Activated CD8-positive, alpha-beta memory T cell treated with anti-CD3 and anti-CD28 coated beads for 1 hour (primary cell): ENCODE results near the gene NAP1L1.

Source experiments
- DNase-seq, 2 donors: peaks; one replicate each; pipeline ENCODE4 v3.0.0-alpha.2; 2020; ENCODE audit warnings: low read depth in 1 of 2; ENCODE audit errors: extremely low read depth in 1 of 2

NAP1L1 gene

DNA sequence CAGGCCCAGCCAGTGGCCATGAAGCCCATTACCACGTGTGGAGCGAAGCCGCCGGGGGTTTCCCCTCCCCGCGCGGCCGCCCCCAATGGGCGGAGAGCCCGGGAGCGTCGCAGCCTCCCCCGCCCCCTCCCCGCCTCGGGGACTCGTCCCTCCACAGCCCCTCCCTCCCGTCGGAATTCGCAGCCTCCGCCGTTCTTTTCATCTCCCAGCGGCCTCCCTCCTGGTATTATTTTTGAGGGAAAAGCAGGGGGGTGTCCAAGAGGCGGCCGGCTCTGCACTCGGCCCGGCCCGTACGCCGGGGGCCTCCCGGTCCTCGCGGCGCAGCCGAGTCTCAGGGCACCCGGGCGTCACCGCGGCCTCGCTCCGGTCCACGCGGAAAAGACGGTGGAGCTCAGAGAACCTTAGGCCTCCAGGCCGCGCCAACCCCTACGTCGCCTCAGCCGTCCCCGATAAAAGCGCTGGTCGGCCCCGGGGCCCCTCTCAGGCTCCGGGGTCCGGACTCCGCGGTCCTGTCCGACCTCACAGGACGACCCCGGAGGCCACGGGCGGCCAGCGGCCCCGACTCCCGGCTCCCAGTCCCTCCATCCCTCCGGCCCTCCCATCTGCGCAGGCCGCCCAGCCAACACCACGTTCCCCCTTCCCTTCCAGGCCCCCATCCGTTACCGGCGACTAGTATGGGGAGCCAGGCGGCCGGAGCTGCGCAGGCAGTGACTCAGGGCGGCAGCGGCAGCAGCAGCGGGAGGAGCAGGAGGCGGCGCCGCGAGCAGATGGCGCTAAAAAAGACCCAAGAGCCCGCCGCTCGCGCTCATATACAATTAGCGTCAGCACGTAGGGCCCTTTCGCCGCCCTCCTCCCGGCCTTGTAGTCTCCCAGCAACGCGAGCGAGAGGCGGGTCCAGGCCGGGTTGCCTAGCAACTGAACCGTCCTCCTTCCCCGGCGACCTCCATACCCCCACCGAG lies at the start of gene NAP1L1:
NAP1L1 (minus strand) TSS at position 782 of the 959 bp plus-strand sequence. CDS start 10,466 bp downstream, outside the sequence.
- DNase-seq: peak; percentile 94 to 95

DNA sequence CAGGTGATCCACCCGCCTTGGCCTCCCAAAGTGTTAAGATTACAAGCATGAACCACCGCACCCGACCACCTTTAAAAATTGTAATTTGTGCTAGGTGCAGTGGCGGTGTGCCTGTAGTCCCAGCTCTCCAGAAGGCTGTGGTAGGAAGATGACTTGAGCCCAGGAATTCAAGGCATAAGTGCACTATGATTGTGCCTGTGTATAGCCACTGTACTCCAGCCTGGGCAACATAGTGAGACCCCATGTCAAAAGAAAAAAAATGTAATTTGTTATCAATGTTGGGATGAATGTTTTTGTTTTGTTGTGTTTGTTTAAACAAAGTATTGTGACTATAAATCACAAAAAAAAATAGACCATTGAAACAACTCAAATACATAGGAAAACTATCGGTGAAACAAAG lies 43.1 kb upstream of the NAP1L1 start:
- DNase-seq: no peak

DNA sequence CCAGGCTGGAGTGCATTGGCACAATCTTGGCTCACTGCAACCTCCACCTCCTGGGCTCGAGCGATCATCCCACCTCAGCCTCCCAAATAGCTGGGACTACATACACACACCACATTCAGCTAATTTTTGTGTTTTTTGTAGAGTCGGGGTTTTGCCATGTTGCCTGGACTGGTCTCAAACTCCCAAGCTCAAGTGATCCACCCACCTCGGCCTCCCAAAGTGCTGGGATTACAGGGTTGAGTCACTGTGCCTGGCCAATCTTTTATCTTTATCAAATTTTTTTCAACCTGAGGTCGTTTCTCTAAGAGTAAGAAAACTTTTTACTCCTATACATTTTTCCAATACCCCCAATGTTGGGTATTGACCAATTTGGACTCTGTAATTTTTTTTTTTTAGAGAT lies 40.0 kb upstream of the NAP1L1 start:
- DNase-seq: no peak

GRCh38 chr12:76123259-76124212 lies 39.1 kb upstream of the NAP1L1 start:
- no peak for DNase-seq

GRCh38 chr12:76119887-76120286 lies 35.4 kb upstream of the NAP1L1 start:
- DNase-seq: no peak

- no peak for DNase-seq
These were observed 33.3 kb upstream of the NAP1L1 start for GRCh38 chr12:76117751-76118150.

DNA sequence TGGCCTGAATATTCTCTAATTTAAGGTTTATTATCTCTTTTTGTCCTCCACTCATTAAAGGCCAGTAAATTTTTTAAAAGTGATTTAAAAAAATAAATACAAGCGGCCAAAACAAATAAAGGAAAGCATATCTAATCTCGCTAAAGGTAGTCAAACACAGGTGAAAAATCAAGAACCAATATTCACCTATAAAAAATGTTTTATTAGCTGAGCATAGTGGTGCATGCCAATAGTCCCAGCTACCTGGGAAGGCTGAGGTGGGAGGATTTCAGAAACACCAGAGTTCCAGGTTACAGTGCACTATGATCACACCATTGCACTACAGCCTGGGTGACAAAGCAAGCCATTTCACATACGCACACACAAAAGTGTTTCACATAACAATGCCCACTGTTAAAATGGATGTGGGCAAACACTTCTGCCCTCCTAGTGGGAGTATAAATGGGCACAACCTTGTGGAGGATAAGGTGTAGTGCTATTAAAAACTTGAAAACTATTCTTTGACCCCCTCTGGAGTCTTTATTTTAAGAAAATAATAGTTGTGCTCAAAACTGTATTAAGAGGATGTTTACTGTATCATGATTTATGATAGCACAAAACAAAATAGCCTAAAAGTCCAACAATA lies 32.7 kb upstream of the NAP1L1 start:
- DNase-seq: no peak

- DNase-seq: no peak
These were observed 29.6 kb upstream of the NAP1L1 start for GRCh38 chr12:76113800-76114757.

GRCh38 chr12:76111209-76111749 lies 26.8 kb upstream of the NAP1L1 start:
- DNase-seq: no peak

GRCh38 chr12:76109879-76110278 lies 25.4 kb upstream of the NAP1L1 start:
- DNase-seq: no peak

- DNase-seq: no peak
These were observed 23.9 kb upstream of the NAP1L1 start for GRCh38 chr12:76108356-76108755.

- DNase-seq: no peak
These were observed 22.1 kb upstream of the NAP1L1 start for GRCh38 chr12:76106631-76107030.

DNA sequence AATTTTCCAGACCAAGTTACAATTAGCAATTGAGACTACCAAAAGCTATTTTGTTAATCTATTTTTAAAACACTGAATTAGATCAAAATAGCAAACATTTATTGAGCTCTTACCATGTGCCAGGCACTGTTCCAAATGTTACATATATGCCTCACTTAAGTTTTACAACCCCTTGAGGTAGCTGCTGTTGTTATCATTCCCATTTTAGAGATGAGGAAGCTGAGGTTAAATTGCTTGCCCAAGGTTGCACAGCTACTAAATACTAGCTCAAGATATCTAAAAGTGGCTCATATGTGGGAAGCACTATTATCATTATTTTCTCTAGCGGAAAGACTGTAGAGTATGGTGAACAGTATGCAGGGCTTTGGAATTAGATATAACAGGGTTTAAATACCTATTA lies 19.5 kb upstream of the NAP1L1 start:
- no peak for DNase-seq

GRCh38 chr12:76101739-76102385 lies 17.4 kb upstream of the NAP1L1 start:
- DNase-seq: no peak

DNA sequence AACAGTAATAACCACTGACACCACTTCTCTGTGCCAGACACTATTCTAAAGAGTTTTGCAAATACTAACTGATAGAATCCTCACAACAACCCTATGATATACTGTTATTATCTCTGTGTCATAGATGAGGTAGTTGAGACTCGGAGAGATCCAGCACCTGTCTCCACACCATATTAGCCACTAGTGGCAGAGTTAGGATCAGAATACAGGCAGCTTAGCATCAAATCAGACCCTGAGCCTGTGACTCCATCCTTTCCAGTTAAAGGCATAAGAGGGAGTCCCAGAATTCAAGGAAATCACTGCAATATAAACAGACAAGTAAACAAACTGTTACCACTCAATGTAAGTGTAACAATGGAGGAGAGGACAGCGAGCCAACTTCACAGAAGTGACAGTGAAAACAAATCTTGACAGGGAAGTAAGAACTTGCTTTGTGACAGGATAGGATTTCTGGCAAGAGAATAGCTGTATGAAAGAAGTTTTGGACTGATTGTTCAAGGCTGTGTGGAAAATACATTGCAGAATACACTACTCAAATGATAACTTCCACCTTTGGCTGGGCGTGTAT lies 11.7 kb upstream of the NAP1L1 start:
- no peak for DNase-seq

- DNase-seq: no peak
These were observed 10.3 kb upstream of the NAP1L1 start for GRCh38 chr12:76094754-76095153.

DNA sequence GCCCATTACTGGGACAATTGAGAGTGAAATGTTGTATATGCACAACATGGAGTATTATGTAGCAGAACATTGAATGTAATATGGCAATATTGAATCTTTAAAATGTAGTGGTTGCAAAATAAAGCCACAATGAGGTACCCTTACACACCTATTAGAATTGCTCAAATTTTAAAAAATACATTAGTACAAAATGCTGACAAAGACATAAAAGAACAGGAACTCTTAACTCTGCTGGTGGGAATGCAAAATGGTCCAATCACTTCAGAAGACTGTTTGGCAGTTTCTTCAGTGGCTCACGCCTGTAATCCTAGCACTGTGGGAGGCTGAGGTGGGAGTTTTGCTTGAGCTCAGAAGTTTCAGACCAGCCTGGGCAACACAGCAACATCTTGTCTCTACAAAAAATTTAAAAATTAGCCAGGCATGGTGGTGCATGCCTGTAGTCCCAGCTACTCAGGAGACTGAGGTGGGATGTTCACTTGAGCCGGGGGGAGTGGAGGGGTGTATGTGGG lies 6.8 kb upstream of the NAP1L1 start:
- DNase-seq: no peak

GRCh38 chr12:76085520-76085868 lies 1.0 kb upstream of the NAP1L1 start:
- DNase-seq: peak in 1 of 2 donors; percentile 4
